GM18508 (cell line): Measurements from ENCODE around the gene WBP4.
"Not testable (repeated sequence)": the region's sequence is repeated elsewhere in the genome, so short reads cannot be mapped to it uniquely, and the experiment has no call there.

ENCODE experiments used
- ATAC-seq: cut with Tn5 transposase; IDR thresholded peaks from one replicate; pipeline ENCODE4 v1.9.1; 2021; ENCODE audit warnings: moderate number of reproducible peaks; ENCODE audit not compliant: insufficient read depth, unreplicated experiment

The WBP4 gene

GRCh38 chr13:41042419-41042818 is 18.9 kb upstream of the WBP4 start:
- not testable (repeated sequence) for ATAC-seq

- no peak for ATAC-seq
Observed at GRCh38 chr13:41048640-41049039, 12.7 kb upstream of the WBP4 start.

- ATAC-seq, result no peak
Observed at GRCh38 chr13:41049480-41050440, 11.5 kb upstream of the WBP4 start.

- ATAC-seq, result no peak
Observed at GRCh38 chr13:41052441-41052840, 8.9 kb upstream of the WBP4 start.

GRCh38 chr13:41053384-41053826 is 7.9 kb upstream of the WBP4 start:
- peak; percentile 72 for ATAC-seq

- no peak for ATAC-seq
Observed at GRCh38 chr13:41054212-41054877, 7.0 kb upstream of the WBP4 start.

GRCh38 chr13:41054919-41055619 is 6.2 kb upstream of the WBP4 start:
- ATAC-seq, result no peak

- no peak for ATAC-seq
Observed at GRCh38 chr13:41056194-41056593, 5.1 kb upstream of the WBP4 start.

GRCh38 chr13:41056826-41057711 is 4.2 kb upstream of the WBP4 start:
- no peak for ATAC-seq

- ATAC-seq, result no peak
Observed at GRCh38 chr13:41058295-41059070, 2.8 kb upstream of the WBP4 start.

GRCh38 chr13:41059456-41060081 is 1.7 kb upstream of the WBP4 start:
- ATAC-seq, result no peak

GRCh38 chr13:41060082-41060723 is 1.1 kb upstream of the WBP4 start:
- no peak for ATAC-seq

- ATAC-seq, result peak; percentile 8
Observed at GRCh38 chr13:41060724-41061074, 610 bp upstream of the WBP4 start.

- ATAC-seq, result peak; percentile 26
Observed at GRCh38 chr13:41061914-41062837, 867 bp downstream of the WBP4 start.

GRCh38 chr13:41064493-41064892 is 3.2 kb downstream of the WBP4 start:
- ATAC-seq, result no peak

- no peak for ATAC-seq
Observed at GRCh38 chr13:41065078-41065477, 3.8 kb downstream of the WBP4 start.

GRCh38 chr13:41074523-41074922 is 13.2 kb downstream of the WBP4 start:
- no peak for ATAC-seq
